ENCODE measurements around the gene CST4. TPM values are rescaled to one million over a fixed set of nuclear protein-coding genes. Genes with fewer than 3 reads are reported as not detected.
"Not testable (repeated sequence)": the region's sequence is repeated elsewhere in the genome, so short reads cannot be mapped to it uniquely, and the experiment has no call there.

The CST4 gene
- total RNA-seq, 1 experiment from 2014 or later: not detected

- Histone ChIP-seq H3K27me3 (ENCODE audit: control insufficient read depth, insufficient read depth, low read length) (no peaks in the 10 kb centered on the region), H3K36me3 (replicated peaks; ENCODE audit: control insufficient read depth, insufficient read depth, low read length) (no peaks in the 10 kb centered on the region), H3K4me3 (ENCODE audit: insufficient read depth, low read depth, low read length) (no peak overlapping the region)
- DNase-seq: no peak
Measured at GRCh38 chr20:23661002-23661429, 27.8 kb downstream of the CST4 start.

DNA sequence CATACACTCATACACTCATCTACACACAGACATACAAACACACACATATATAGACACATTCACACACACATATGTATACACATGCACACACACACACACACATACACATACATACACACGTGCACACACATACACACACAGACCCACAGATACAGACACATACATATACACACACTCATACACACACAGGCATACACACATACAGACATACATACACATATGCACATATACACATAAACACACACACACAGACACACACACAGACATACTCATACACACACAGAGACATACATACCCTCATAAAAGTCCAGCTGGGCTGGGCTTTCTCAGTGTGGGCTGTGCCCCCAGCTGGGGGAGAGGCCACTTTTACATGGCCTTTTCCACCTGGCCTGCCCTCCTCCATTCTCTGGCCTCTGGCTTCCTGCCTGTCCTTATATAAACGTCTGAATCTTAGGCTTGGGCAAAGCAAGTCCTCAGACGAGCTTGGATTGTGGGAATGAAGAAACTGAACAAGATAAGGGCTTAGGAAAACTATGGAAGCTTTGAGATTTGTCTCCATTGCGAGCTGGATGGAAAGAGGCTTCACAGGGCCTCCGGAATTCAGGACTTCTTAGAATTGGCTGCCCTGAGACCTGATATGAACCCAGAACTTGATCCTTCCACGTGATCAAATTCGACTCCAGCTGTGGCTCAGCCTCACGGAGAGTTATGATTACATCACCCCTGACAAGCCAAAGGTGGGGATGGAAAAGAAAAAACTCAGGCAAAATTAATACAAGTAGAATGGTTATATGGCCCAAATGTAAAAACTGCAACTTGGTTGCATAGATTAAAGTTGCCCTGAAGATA, 28.6 kb downstream of the CST4 start:
- no peak for DNase-seq
- Histone ChIP-seq H3K36me3 (replicated peaks; ENCODE audit: control insufficient read depth, insufficient read depth, low read length) (no peaks in the 10 kb centered on the region), H3K4me3 (ENCODE audit: insufficient read depth, low read depth, low read length) (no peak overlapping the region), H3K27me3 (ENCODE audit: control insufficient read depth, insufficient read depth, low read length) (no peaks in the 10 kb centered on the region)

GRCh38 chr20:23659610-23659988, 29.2 kb downstream of the CST4 start:
- H3K36me3 ChIP-seq (replicated peaks; ENCODE audit: control insufficient read depth, insufficient read depth, low read length); H3K4me3 ChIP-seq (ENCODE audit: insufficient read depth, low read depth, low read length); H3K27me3 ChIP-seq (ENCODE audit: control insufficient read depth, insufficient read depth, low read length); DNase-seq: not testable (repeated sequence)

DNA sequence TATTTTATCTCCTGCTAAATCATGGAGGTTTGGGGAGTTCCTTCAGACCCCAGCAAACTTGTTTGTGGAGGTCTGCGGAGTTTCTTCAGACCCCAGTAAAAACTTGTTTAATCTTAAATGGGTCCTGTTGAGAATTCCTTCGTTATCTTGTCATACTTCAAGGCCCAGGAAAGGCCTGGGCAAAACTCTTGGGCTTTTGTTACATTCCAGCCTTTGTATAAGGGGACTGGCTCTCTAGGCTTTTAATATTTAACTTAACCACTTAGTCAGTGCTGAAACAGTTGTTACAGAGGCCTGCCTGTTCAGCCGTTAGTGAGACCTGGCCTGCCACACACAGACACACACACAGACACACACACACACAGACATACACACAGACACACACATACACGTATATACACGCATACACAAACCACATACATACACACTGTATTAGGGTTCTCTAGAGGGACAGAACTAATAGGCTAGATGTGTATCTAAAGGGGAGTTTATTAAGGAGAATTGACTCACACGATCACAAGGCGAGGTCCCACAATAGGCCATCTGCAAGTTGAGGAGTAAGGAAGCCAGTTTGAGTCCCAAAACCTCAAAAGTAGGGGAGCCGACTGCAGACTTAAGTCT, 29.7 kb downstream of the CST4 start:
- DNase-seq: no peak
- H3K27me3 ChIP-seq (ENCODE audit: control insufficient read depth, insufficient read depth, low read length): no peaks in the 10 kb centered on the region
- no peaks in the 10 kb centered on the region for H3K36me3 ChIP-seq (replicated peaks; ENCODE audit: control insufficient read depth, insufficient read depth, low read length)
- H3K4me3 ChIP-seq (ENCODE audit: insufficient read depth, low read depth, low read length): no peak overlapping the region

- H3K27me3 ChIP-seq (ENCODE audit: control insufficient read depth, insufficient read depth, low read length): no peaks in the 10 kb centered on the region
- no peaks in the 10 kb centered on the region for H3K36me3 ChIP-seq (replicated peaks; ENCODE audit: control insufficient read depth, insufficient read depth, low read length)
- H3K4me3 ChIP-seq (ENCODE audit: insufficient read depth, low read depth, low read length): no peak overlapping the region
- DNase-seq: no peak
Measured at GRCh38 chr20:23658336-23658735, 30.5 kb downstream of the CST4 start.

DNA sequence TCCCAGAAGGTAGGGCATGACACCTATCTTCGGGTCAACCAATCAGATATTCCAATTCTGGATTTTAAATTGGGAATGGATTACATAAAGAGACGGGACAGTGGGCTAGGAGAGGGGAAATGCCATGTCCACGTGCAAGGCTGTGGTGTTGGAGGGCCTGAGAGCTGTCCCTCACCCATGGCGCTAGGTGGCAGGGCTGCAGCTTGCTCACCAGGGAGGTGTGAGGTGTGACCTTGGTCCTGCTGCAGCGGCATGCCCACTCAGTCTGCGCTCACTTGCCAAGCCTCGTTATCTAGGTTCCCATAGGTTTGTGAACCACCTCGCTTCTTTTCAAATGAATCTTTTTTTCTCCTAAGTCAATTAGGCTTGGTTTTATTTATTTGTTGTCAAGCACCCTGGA, 31.6 kb downstream of the CST4 start:
- Histone ChIP-seq H3K36me3 (replicated peaks; ENCODE audit: control insufficient read depth, insufficient read depth, low read length) (no peaks in the 10 kb centered on the region), H3K27me3 (ENCODE audit: control insufficient read depth, insufficient read depth, low read length) (no peaks in the 10 kb centered on the region), H3K4me3 (ENCODE audit: insufficient read depth, low read depth, low read length) (no peak overlapping the region)
- DNase-seq: no peak

- H3K27me3 ChIP-seq (ENCODE audit: control insufficient read depth, insufficient read depth, low read length): no peaks in the 10 kb centered on the region
- DNase-seq: no peak
- H3K4me3 ChIP-seq (ENCODE audit: insufficient read depth, low read depth, low read length): no peak overlapping the region
- no peaks in the 10 kb centered on the region for H3K36me3 ChIP-seq (replicated peaks; ENCODE audit: control insufficient read depth, insufficient read depth, low read length)
Measured at GRCh38 chr20:23656372-23656771, 32.5 kb downstream of the CST4 start.

- no peak for DNase-seq
- H3K4me3 ChIP-seq (ENCODE audit: insufficient read depth, low read depth, low read length): no peak overlapping the region
- no peaks in the 10 kb centered on the region for H3K36me3 ChIP-seq (replicated peaks; ENCODE audit: control insufficient read depth, insufficient read depth, low read length)
- no peaks in the 10 kb centered on the region for H3K27me3 ChIP-seq (ENCODE audit: control insufficient read depth, insufficient read depth, low read length)
Measured at GRCh38 chr20:23655491-23656211, 33.2 kb downstream of the CST4 start.

DNA sequence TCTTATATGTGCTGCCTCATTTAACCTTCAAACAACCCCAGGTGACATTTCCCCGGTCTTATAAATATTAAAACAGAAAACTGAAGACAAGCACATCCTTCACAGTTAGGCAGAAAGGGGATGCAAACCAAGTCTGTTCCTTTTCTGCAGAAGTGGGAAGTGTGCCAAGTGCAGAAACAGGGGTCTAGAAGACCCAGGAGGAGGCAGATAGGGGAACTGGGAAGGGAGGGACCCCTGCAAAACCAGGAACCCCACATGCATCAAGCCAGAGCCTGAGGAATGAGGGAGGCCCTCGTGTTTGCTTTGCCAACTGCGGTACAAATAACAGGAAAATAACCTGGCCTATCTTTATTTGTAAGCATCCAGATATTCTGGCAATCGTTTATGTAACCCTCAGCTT, 34.1 kb downstream of the CST4 start:
- Histone ChIP-seq H3K36me3 (replicated peaks; ENCODE audit: control insufficient read depth, insufficient read depth, low read length) (no peaks in the 10 kb centered on the region), H3K4me3 (ENCODE audit: insufficient read depth, low read depth, low read length) (no peak overlapping the region)
- no peak for DNase-seq

DNA sequence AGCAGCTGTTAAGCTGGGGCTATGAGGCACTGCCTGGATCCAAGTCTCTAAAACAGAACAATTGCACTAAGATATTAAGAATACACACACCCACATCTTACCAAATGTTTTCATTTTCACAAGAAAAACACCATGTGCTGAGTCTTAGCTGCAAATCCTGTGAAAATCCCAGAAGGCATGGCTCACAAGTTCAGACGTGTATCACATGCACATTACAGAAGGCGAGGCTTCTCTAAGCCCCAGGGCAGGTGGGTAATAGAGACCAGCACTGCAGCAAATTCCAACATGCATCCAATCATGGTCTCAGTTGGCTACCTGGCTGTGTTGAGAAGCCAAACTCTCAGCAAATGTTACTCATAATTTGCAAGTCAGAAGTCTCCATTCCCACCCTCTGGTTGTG, 34.8 kb downstream of the CST4 start:
- no peak overlapping the region for H3K4me3 ChIP-seq (ENCODE audit: insufficient read depth, low read depth, low read length)
- no peak for DNase-seq
- H3K27me3 ChIP-seq (ENCODE audit: control insufficient read depth, insufficient read depth, low read length): no peaks in the 10 kb centered on the region
- H3K36me3 ChIP-seq (replicated peaks; ENCODE audit: control insufficient read depth, insufficient read depth, low read length): no peaks in the 10 kb centered on the region

More for the DNA sequence above, 34.1 kb downstream of the CST4 start:
- no peaks in the 10 kb centered on the region for H3K27me3 ChIP-seq (ENCODE audit: control insufficient read depth, insufficient read depth, low read length)

GRCh38 chr20:23653400-23653938, 35.4 kb downstream of the CST4 start:
- no peak for DNase-seq
- no peaks in the 10 kb centered on the region for H3K27me3 ChIP-seq (ENCODE audit: control insufficient read depth, insufficient read depth, low read length)
- H3K36me3 ChIP-seq (replicated peaks; ENCODE audit: control insufficient read depth, insufficient read depth, low read length): no peaks in the 10 kb centered on the region
- H3K4me3 ChIP-seq (ENCODE audit: insufficient read depth, low read depth, low read length): no peak overlapping the region

- H3K27me3 ChIP-seq (ENCODE audit: control insufficient read depth, insufficient read depth, low read length): no peaks in the 10 kb centered on the region
- no peaks in the 10 kb centered on the region for H3K36me3 ChIP-seq (replicated peaks; ENCODE audit: control insufficient read depth, insufficient read depth, low read length)
- no peak overlapping the region for H3K4me3 ChIP-seq (ENCODE audit: insufficient read depth, low read depth, low read length)
- no peak for DNase-seq
Measured at GRCh38 chr20:23652926-23653325, 35.9 kb downstream of the CST4 start.

GRCh38 chr20:23652371-23652770, 36.5 kb downstream of the CST4 start:
- no peak overlapping the region for H3K4me3 ChIP-seq (ENCODE audit: insufficient read depth, low read depth, low read length)
- DNase-seq: no peak
- H3K27me3 ChIP-seq (ENCODE audit: control insufficient read depth, insufficient read depth, low read length): no peaks in the 10 kb centered on the region
- H3K36me3 ChIP-seq (replicated peaks; ENCODE audit: control insufficient read depth, insufficient read depth, low read length): no peaks in the 10 kb centered on the region

- no peak for DNase-seq
- H3K36me3 ChIP-seq (replicated peaks; ENCODE audit: control insufficient read depth, insufficient read depth, low read length): no peaks in the 10 kb centered on the region
- no peaks in the 10 kb centered on the region for H3K27me3 ChIP-seq (ENCODE audit: control insufficient read depth, insufficient read depth, low read length)
- H3K4me3 ChIP-seq (ENCODE audit: insufficient read depth, low read depth, low read length): no peak overlapping the region
Measured at GRCh38 chr20:23651117-23651516, 37.7 kb downstream of the CST4 start.

Data from H7 (cell line).